Endodermal cell (in vitro differentiated cells): ENCODE measurements around the gene STX8. TPM values are rescaled to one million over a fixed set of nuclear protein-coding genes. Genes with fewer than 3 reads are reported as not detected.

Experiments used
- DNase-seq: peaks from one replicate; pipeline ENCODE4 v3.0.0-alpha.2; 2017
- H3K27ac ChIP-seq: 2 replicates; pipeline ENCODE4 v1.5.1; 2013; ENCODE audit warnings: mild to moderate bottlenecking, low read depth, low read length, moderate library complexity
- H3K27me3 ChIP-seq: 2 replicates; pipeline ENCODE4 v1.6.1; 2013; ENCODE audit warnings: mild to moderate bottlenecking, low read length, moderate library complexity; ENCODE audit not compliant: insufficient read depth, control insufficient read depth, poor library complexity, severe bottlenecking
- H3K36me3 ChIP-seq: 2 replicates; pipeline ENCODE4 v1.7.0; 2013; ENCODE audit warnings: mild to moderate bottlenecking, low read length, moderate library complexity; ENCODE audit not compliant: control insufficient read depth, insufficient read depth
- H3K4me1 ChIP-seq: one replicate; pipeline ENCODE4 v1.7.0; 2013; ENCODE audit warnings: low read length; ENCODE audit not compliant: control insufficient read depth, insufficient read depth
- H3K4me3 ChIP-seq: 2 replicates; pipeline ENCODE4 v1.5.1; 2013; ENCODE audit warnings: mild to moderate bottlenecking, low read length, moderate library complexity
- H3K9ac ChIP-seq: 2 replicates; pipeline ENCODE4 v1.6.1; 2013; ENCODE audit warnings: mild to moderate bottlenecking, low read length, moderate library complexity; ENCODE audit not compliant: poor library complexity, severe bottlenecking; ENCODE audit errors: extremely low read depth
- H3K9me3 ChIP-seq: 2 replicates; pipeline ENCODE4 v1.6.1; 2013; ENCODE audit warnings: mild to moderate bottlenecking, low read length, moderate library complexity; ENCODE audit not compliant: control insufficient read depth
- H3K27ac Mint-ChIP-seq: 2 replicates; pipeline ENCODE4 v1.8.0; 2020; ENCODE audit warnings: mixed read lengths
- H3K27me3 Mint-ChIP-seq: 2 replicates; pipeline ENCODE4 v1.8.0; 2021; ENCODE audit warnings: mild to moderate bottlenecking, mixed read lengths; ENCODE audit not compliant: insufficient read depth
- H3K36me3 Mint-ChIP-seq: 2 replicates; pipeline ENCODE4 v1.8.0; 2020; ENCODE audit warnings: low read depth, mixed read lengths
- H3K4me1 Mint-ChIP-seq: 2 replicates; pipeline ENCODE4 v1.8.0; 2020; ENCODE audit warnings: mixed read lengths
- H3K4me3 Mint-ChIP-seq: 2 replicates; pipeline ENCODE4 v1.8.0; 2020; ENCODE audit warnings: mild to moderate bottlenecking, moderate library complexity, mixed read lengths
- H3K9me3 Mint-ChIP-seq: 2 replicates; pipeline ENCODE4 v1.8.0; 2020; ENCODE audit warnings: mild to moderate bottlenecking, mixed read lengths
- WGBS, 2 experiments: methylation state at CpG; one replicate each; pipeline versions ENCODE4 v1.1.5 to v1.1.7; 2013; ENCODE audit warnings: missing lambda C conversion rate in 2 of 2, mixed read lengths in 1 of 2; ENCODE audit not compliant: insufficient coverage in 1 of 2, insufficient read length in 1 of 2; 5-methylcytosine and 5-hydroxymethylcytosine counted together
- long read RNA-seq, 4 experiments: library from polyadenylated mRNA in 2 of 4; library from RNA in 1 of 4; library from capped mRNA in 1 of 4; stranded (forward) in 3 of 4; unstranded in 1 of 4; transcript quantifications; one replicate each; pipeline ENCODE4 v2.0.0, GENCODE V29; 2020 to 2021; ENCODE audit warnings: inconsistent platforms in 1 of 4
- polyA plus RNA-seq, 2 experiments: library from polyadenylated mRNA; stranded (reverse); fragments of 50-300 nt; gene quantifications; one replicate each; pipeline ENCODE4 v1.2.3, GENCODE V29; 2013
- total RNA-seq, 2 donors: library from RNA; stranded (reverse); fragmentation: NEBNext Ultra II Directional in 1 of 2; extraction: Animal tissue kit (Norgen Biotek cat#: 25700) in 1 of 2; gene quantifications; 2 replicates in 1 of 2; 3 replicates in 1 of 2; pipeline ENCODE4 v1.2.1, GENCODE V29; 2021
- TF ChIP-seq, protein P1 (sequence below): fragments of 200-600 bp; sonication (generic); conservative IDR thresholded peaks from 2 replicates; pipeline ENCODE4 v1.5.0; 2021; ENCODE audit warnings: antibody characterized with exemption, mild to moderate bottlenecking

Gene STX8
- 10 to 100 TPM; 82.5 to 98.2 TPM for total RNA-seq
- 64.5 TPM for polyA plus RNA-seq (2013, experiment 1 of 2)
- 64.3 TPM for polyA plus RNA-seq (2013, experiment 2 of 2)
- long read RNA-seq, experiment 1, transcript STX8-201 (8 exons, 1,246 nt), result major isoform, 15 of 40 reads
- long read RNA-seq, experiment 1, partial matches to known transcripts, result 18 of 40 reads
- long read RNA-seq, experiment 1, other reads (novel, unspliced or antisense), result 7 of 40 reads
- long read RNA-seq, experiment 2, transcript STX8-201 (8 exons, 1,246 nt), result major isoform, 62 of 75 reads
- long read RNA-seq, experiment 2, partial matches to known transcripts, result 7 of 75 reads
- long read RNA-seq, experiment 2, other reads (novel, unspliced or antisense), result 5 of 75 reads
- long read RNA-seq, experiment 3, transcript STX8-201 (8 exons, 1,246 nt), result major isoform, 18 of 26 reads
- long read RNA-seq, experiment 3, partial matches to known transcripts, result 4 of 26 reads
- long read RNA-seq, experiment 3, other reads (novel, unspliced or antisense), result 4 of 26 reads
- long read RNA-seq, experiment 4, transcript STX8-201 (8 exons, 1,246 nt), result major isoform, 174 of 189 reads
- long read RNA-seq, experiment 4, partial matches to known transcripts, result 1 of 189 reads
- long read RNA-seq, experiment 4, other reads (novel, unspliced or antisense), result 14 of 189 reads

GRCh38 chr17:9575381-9576101 is at the start of gene STX8:
Gene STX8, minus strand, starts transcription at chr17:9575820. Its CDS starts 12 bp downstream, at chr17:9575808.
- no peaks in the 10 kb centered on the region for H3K27me3 ChIP-seq
- Mint-ChIP-seq H3K4me3 (peak within 1 kb of the TSS; percentile 93), H3K27me3 (peaks cover 2% of the 10 kb centered on the region), H3K27ac (peak within 1 kb of the TSS; percentile 88), H3K4me1 (peaks cover 9% of the 10 kb centered on the region), H3K9me3 (peaks cover 2% of the 10 kb centered on the region), H3K36me3 (no peaks in the 10 kb centered on the region)
- WGBS, 2 experiments, result 0 to 1% methylated on average over 18 to 42 of the region's 42 CpGs
- H3K27ac ChIP-seq, result no peak within 1 kb of the TSS
- H3K9ac ChIP-seq, result peak within 1 kb of the TSS; percentile 52
- H3K36me3 ChIP-seq, result no peaks in the 10 kb centered on the region
- peak within 1 kb of the TSS; percentile 95 for H3K4me3 ChIP-seq
- TF ChIP-seq, protein P1, sequence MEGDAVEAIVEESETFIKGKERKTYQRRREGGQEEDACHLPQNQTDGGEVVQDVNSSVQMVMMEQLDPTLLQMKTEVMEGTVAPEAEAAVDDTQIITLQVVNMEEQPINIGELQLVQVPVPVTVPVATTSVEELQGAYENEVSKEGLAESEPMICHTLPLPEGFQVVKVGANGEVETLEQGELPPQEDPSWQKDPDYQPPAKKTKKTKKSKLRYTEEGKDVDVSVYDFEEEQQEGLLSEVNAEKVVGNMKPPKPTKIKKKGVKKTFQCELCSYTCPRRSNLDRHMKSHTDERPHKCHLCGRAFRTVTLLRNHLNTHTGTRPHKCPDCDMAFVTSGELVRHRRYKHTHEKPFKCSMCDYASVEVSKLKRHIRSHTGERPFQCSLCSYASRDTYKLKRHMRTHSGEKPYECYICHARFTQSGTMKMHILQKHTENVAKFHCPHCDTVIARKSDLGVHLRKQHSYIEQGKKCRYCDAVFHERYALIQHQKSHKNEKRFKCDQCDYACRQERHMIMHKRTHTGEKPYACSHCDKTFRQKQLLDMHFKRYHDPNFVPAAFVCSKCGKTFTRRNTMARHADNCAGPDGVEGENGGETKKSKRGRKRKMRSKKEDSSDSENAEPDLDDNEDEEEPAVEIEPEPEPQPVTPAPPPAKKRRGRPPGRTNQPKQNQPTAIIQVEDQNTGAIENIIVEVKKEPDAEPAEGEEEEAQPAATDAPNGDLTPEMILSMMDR, result no peak
- no peaks in the 10 kb centered on the region for H3K4me1 ChIP-seq
- peak; percentile 99 for DNase-seq
- peaks cover 7% of the 10 kb centered on the region for H3K9me3 ChIP-seq

- Histone ChIP-seq H3K27ac (no peak overlapping the region), H3K36me3 (no peaks in the 10 kb centered on the region), H3K27me3 (no peaks in the 10 kb centered on the region), H3K9me3 (peaks cover 7% of the 10 kb centered on the region), H3K9ac (no peak overlapping the region), H3K4me1 (no peaks in the 10 kb centered on the region), H3K4me3 (no peak overlapping the region)
- Mint-ChIP-seq H3K4me1 (no peaks in the 10 kb centered on the region), H3K27me3 (peaks cover 4% of the 10 kb centered on the region), H3K36me3 (no peaks in the 10 kb centered on the region), H3K4me3 (no peak overlapping the region), H3K9me3 (peaks cover 17% of the 10 kb centered on the region), H3K27ac (no peak overlapping the region)
- no peak for DNase-seq
- TF ChIP-seq, protein P1, result no peak
These were observed 47.3 kb upstream of the STX8 start for GRCh38 chr17:9622961-9623360.

- Mint-ChIP-seq H3K9me3 (peaks cover 7% of the 10 kb centered on the region), H3K4me3 (no peak overlapping the region), H3K4me1 (no peaks in the 10 kb centered on the region), H3K27me3 (no peaks in the 10 kb centered on the region), H3K27ac (no peak overlapping the region), H3K36me3 (no peaks in the 10 kb centered on the region)
- WGBS, 2 experiments, result 88% methylated on average over 1 of the region's 2 CpGs; no CpG with 5 or more reads in 1 of the 2 experiments
- DNase-seq, result no peak
- Histone ChIP-seq H3K9me3 (no peaks in the 10 kb centered on the region), H3K9ac (no peak overlapping the region), H3K27me3 (no peaks in the 10 kb centered on the region), H3K27ac (no peak overlapping the region), H3K4me3 (no peak overlapping the region), H3K4me1 (no peaks in the 10 kb centered on the region), H3K36me3 (no peaks in the 10 kb centered on the region)
- TF ChIP-seq, protein P1, result no peak
These were observed 39.9 kb upstream of the STX8 start for GRCh38 chr17:9615486-9615885.
